HCT116 (cell line): ENCODE data around the gene NLN. TPM values are rescaled to one million over a fixed set of nuclear protein-coding genes. Genes with fewer than 3 reads are reported as not detected.

Experiments used
- ATAC-seq: fragments of 200-7000 bp; cut with Tn5 transposase; 2 replicates; pipeline ENCODE4 v1.9.1; 2020; ENCODE audit warnings: mild to moderate bottlenecking, moderate library complexity
- BruUV-seq: library from RNA; stranded (reverse); fragments of 400-500 nt; replicated peaks from 2 replicates; lab custom pipeline; 2021; lab: Mats Ljungman, UMichigan
- CTCF ChIA-PET: fragments of 300-600 bp; sonication (Branson Sonifier 250); formaldehyde crosslinking; loops from one replicate; lab custom pipeline; 2021; ENCODE audit warnings: antibody characterized with exemption; lab: Charles Lee
- POLR2A ChIA-PET: fragments of 300-600, 350-600 bp; sonication (Branson Sonifier 250); formaldehyde crosslinking; loops from one replicate; lab custom pipeline; 2021; ENCODE audit warnings: antibody characterized with exemption; lab: Charles Lee
- RAD21 ChIA-PET, 2 experiments: fragments of 300-600 bp; sonication (Branson Sonifier 250); formaldehyde crosslinking; loops; one replicate each; lab custom pipeline; 2023; ENCODE audit warnings: low total read pairs in 2 of 2; ENCODE audit not compliant: uncharacterized antibody in 2 of 2, unreplicated experiment in 2 of 2, low non-redundant PET in 1 of 2; lab: Charles Lee
- DNase-seq: peaks from one replicate; pipeline ENCODE4 v3.0.0-alpha.2; 2010; ENCODE audit warnings: low read depth, low spot score
- H2AFZ ChIP-seq: fragments of 200-600 bp; shearing (Covaris generic), sonication (generic); 2 replicates; pipeline ENCODE4 v1.6.1; 2017; ENCODE audit warnings: low read depth, mixed run types, mixed read lengths, antibody characterized with exemption, low read length; ENCODE audit not compliant: poor library complexity, severe bottlenecking
- H3K27ac ChIP-seq: 2 replicates; pipeline ENCODE4 v1.5.1; 2012; ENCODE audit warnings: low read depth, low read length
- H3K27me3 ChIP-seq: fragments of 200-600 bp; sonication (generic); 2 replicates; pipeline ENCODE4 v1.6.1; 2016; ENCODE audit warnings: mixed run types, low read length, mixed read lengths; ENCODE audit not compliant: insufficient read depth
- H3K36me3 ChIP-seq, 2 experiments: fragments of 200-500 bp in 1 of 2; fragments of 200-600 bp in 1 of 2; sonication (Bioruptor generic) in 1 of 2; sonication (generic) in 1 of 2; 2 replicates each; pipeline versions ENCODE4 v1.5.1 to v1.6.1; 2014 to 2016; ENCODE audit warnings: low read length in 2 of 2, inconsistent platforms in 1 of 2, mixed read lengths in 1 of 2, mixed run types in 1 of 2; ENCODE audit not compliant: insufficient read depth in 2 of 2, control insufficient read depth in 1 of 2
- H3K4me1 ChIP-seq, 2 experiments: fragments of 200-600 bp in 1 of 2; sonication (generic) in 1 of 2; 2 replicates each; pipeline versions ENCODE4 v1.5.1 to v1.6.1; 2012 to 2017; ENCODE audit warnings: low read length in 2 of 2, inconsistent platforms in 1 of 2, mild to moderate bottlenecking in 1 of 2, mixed read lengths in 1 of 2, mixed run types in 1 of 2, moderate library complexity in 1 of 2; ENCODE audit not compliant: insufficient read depth in 2 of 2, control insufficient read depth in 1 of 2
- H3K4me2 ChIP-seq: fragments of 200-600 bp; sonication (generic); 2 replicates; pipeline ENCODE4 v1.6.1; 2017; ENCODE audit warnings: mixed run types, low read length, mixed read lengths
- H3K4me3 ChIP-seq, 2 experiments: fragments of 200-600 bp in 1 of 2; sonication (generic) in 1 of 2; replicated peaks in 1 of 2; 2 replicates each; pipeline ENCODE4 v1.5.1; 2011 to 2016; ENCODE audit warnings: low read length in 2 of 2, control low read depth in 1 of 2, low read depth in 1 of 2, mild to moderate bottlenecking in 1 of 2, mixed read lengths in 1 of 2, mixed run types in 1 of 2
- H3K79me2 ChIP-seq: fragments of 200-600 bp; sonication (generic); 2 replicates; pipeline ENCODE4 v1.6.1; 2017; ENCODE audit warnings: mild to moderate bottlenecking, mixed run types, low read length, moderate library complexity, mixed read lengths; ENCODE audit not compliant: insufficient read depth
- H3K9ac ChIP-seq: fragments of 200-600 bp; sonication (generic); 2 replicates; pipeline ENCODE4 v1.6.1; 2016; ENCODE audit warnings: low read length, mixed read lengths
- H3K9me2 ChIP-seq: fragments of 200-600 bp; sonication (generic), shearing (Covaris generic); 2 replicates; pipeline ENCODE4 v1.6.1; 2017; ENCODE audit warnings: mixed run types, mild to moderate bottlenecking, moderate library complexity; ENCODE audit not compliant: insufficient read depth
- H3K9me3 ChIP-seq, 2 experiments: fragments of 200-500 bp in 1 of 2; fragments of 200-600 bp in 1 of 2; sonication (Bioruptor generic) in 1 of 2; sonication (generic) in 1 of 2; 2 replicates each; pipeline ENCODE4 v1.6.1; 2014 to 2017; ENCODE audit warnings: low read length in 2 of 2, mixed read lengths in 2 of 2, inconsistent platforms in 1 of 2, low read depth in 1 of 2, mild to moderate bottlenecking in 1 of 2, mixed run types in 1 of 2, moderate library complexity in 1 of 2; ENCODE audit not compliant: control insufficient read depth in 1 of 2, insufficient read depth in 1 of 2
- H4K20me1 ChIP-seq: fragments of 200-600 bp; sonication (generic), shearing (Covaris generic); 2 replicates; pipeline ENCODE4 v1.6.1; 2017; ENCODE audit warnings: mixed run types, mild to moderate bottlenecking, moderate library complexity; ENCODE audit not compliant: insufficient read depth
- ATF3 ChIP-seq: IDR thresholded peaks from 2 replicates; pipeline ENCODE4 v1.6.1; 2012
- CEBPB ChIP-seq: IDR thresholded peaks from 2 replicates; pipeline ENCODE4 v1.6.1; 2012; ENCODE audit warnings: low read depth
- CTCF ChIP-seq, 3 experiments: fragments of 200-600 bp in 1 of 3; sonication (generic) in 1 of 3; IDR thresholded peaks in 2 of 3; conservative IDR thresholded peaks in 1 of 3; 2 replicates each; pipeline ENCODE4 v1.5.1; 2012 to 2017; ENCODE audit warnings: low read depth in 2 of 3, low read length in 2 of 3, antibody characterized with exemption in 1 of 3, borderline replicate concordance in 1 of 3, control low read depth in 1 of 3, mild to moderate bottlenecking in 1 of 3, mixed read lengths in 1 of 3, mixed run types in 1 of 3, moderate library complexity in 1 of 3; ENCODE audit not compliant: insufficient read depth in 1 of 3
- EZH2phosphoT487 ChIP-seq: fragments of 200-600 bp; IDR thresholded peaks from 2 replicates; pipeline ENCODE4 v1.6.1; 2018; ENCODE audit warnings: antibody characterized with exemption, borderline replicate concordance
- JUND ChIP-seq: IDR thresholded peaks from 2 replicates; pipeline ENCODE4 v1.6.1; 2012
- MAX ChIP-seq: IDR thresholded peaks from 2 replicates; pipeline ENCODE4 v1.6.1; 2012
- POLR2A ChIP-seq: IDR thresholded peaks from 2 replicates; pipeline ENCODE4 v1.7.0; 2011; ENCODE audit warnings: borderline replicate concordance; ENCODE audit not compliant: insufficient read depth, insufficient read length; ENCODE audit errors: extremely low read depth
- POLR2AphosphoS5 ChIP-seq: IDR thresholded peaks from 2 replicates; pipeline ENCODE4 v1.6.1; 2011; ENCODE audit warnings: mild to moderate bottlenecking, low read depth, low read length, moderate library complexity
- REST ChIP-seq: IDR thresholded peaks from 2 replicates; pipeline ENCODE4 v1.6.1; 2012; ENCODE audit warnings: low read depth
- SIN3A ChIP-seq: IDR thresholded peaks from 2 replicates; pipeline ENCODE4 v1.6.1; 2012; ENCODE audit warnings: low read depth
- SP1 ChIP-seq: IDR thresholded peaks from 2 replicates; pipeline ENCODE4 v1.6.1; 2012; ENCODE audit warnings: low read depth
- SRF ChIP-seq: IDR thresholded peaks from 2 replicates; pipeline ENCODE4 v1.6.1; 2012; ENCODE audit warnings: low read depth
- TCF7L2 ChIP-seq: IDR thresholded peaks from 2 replicates; pipeline ENCODE4 v1.7.0; 2011; ENCODE audit warnings: borderline replicate concordance, inconsistent platforms; ENCODE audit not compliant: insufficient read depth, insufficient read length; ENCODE audit errors: extremely low read depth
- YY1 ChIP-seq: IDR thresholded peaks from 2 replicates; pipeline ENCODE4 v1.6.1; 2011; ENCODE audit warnings: low read length, low read depth, moderate library complexity, mild to moderate bottlenecking; ENCODE audit not compliant: insufficient replicate concordance; ENCODE audit errors: extremely low read depth
- ZBTB33 ChIP-seq: IDR thresholded peaks from 2 replicates; pipeline ENCODE4 v1.6.1; 2011; ENCODE audit warnings: mild to moderate bottlenecking, low read length, moderate library complexity; ENCODE audit not compliant: insufficient replicate concordance; ENCODE audit errors: extremely low read depth
- ZNF274 ChIP-seq: fragments of 200-500 bp; sonication (Bioruptor generic); IDR thresholded peaks from 2 replicates; pipeline ENCODE4 v1.6.1; 2014; ENCODE audit warnings: mild to moderate bottlenecking, low read depth, low read length, inconsistent platforms
- intact Hi-C: fragments of 100-400 bp; cut with micrococcal nuclease; formaldehyde crosslinking; loops from 2 replicates; pipeline ENCODE4 v1.10.0; 2022
- total RNA-seq: library from RNA; stranded (reverse); gene quantifications from one replicate; pipeline ENCODE4 v1.2.1, GENCODE V29; 2021; ENCODE audit not compliant: unreplicated experiment

NLN gene
- total RNA-seq, 1 experiment from 2014 or later: 67.6 TPM

GRCh38 chr5:65718576-65719310 is 3.3 kb upstream of the NLN start:
- Histone ChIP-seq H3K79me2 (peaks cover 13% of the 10 kb centered on the region), H3K4me3 (no peak overlapping the region), H3K27me3 (no peaks in the 10 kb centered on the region), H2AFZ (no peak overlapping the region), H3K4me1 (peaks cover 1 to 13% of the 10 kb centered on the region in 2 experiments; a peak in 3 of 4 replicates), H3K4me2 (no peak overlapping the region), H3K36me3 (peaks cover 0 to 2% of the 10 kb centered on the region in 2 experiments; a peak in 1 of 4 replicates), H4K20me1 (no peaks in the 10 kb centered on the region), H3K27ac (no peak overlapping the region), H3K9me3 (no peaks in the 10 kb centered on the region), H3K9me2 (no peaks in the 10 kb centered on the region), H3K9ac (no peak overlapping the region)
- ATAC-seq (no peak), DNase-seq (no peak)
- ChIA-PET RAD21 (no interaction called here), CTCF (no interaction called here), POLR2A (no interaction called here)
- intact Hi-C loops: no loop called here
- TF ChIP-seq POLR2A (no peak), ATF3 (no peak), JUND (no peak), SP1 (no peak), MAX (no peak), ZNF274 (no peak), CTCF (IDR thresholded peaks at IDR 0.05 in 2 of 3, conservative IDR thresholded peaks at IDR 0.05 in 1 of 3; ENCODE audit: borderline replicate concordance in 1 of 3, insufficient read depth in 1 of 3, low read depth in 2 of 3, low read length in 2 of 3) (no peak), POLR2AphosphoS5 (no peak), TCF7L2 (no peak), CEBPB (no peak), ZBTB33 (no peak), EZH2phosphoT487 (no peak), REST (no peak), SRF (no peak), SIN3A (no peak), YY1 (no peak)
- BruUV-seq: no TSS peak
